DND-41 (cell line): Measurements from ENCODE around the gene SLC35F5.

ENCODE experiments used
- ATAC-seq: fragments of 200-7000 bp; cut with Tn5 transposase; 3 replicates; pipeline ENCODE4 v1.9.1; 2021; ENCODE audit warnings: low read depth; ENCODE audit not compliant: insufficient read depth
- DNase-seq: peaks from one replicate; pipeline ENCODE4 v3.0.0-alpha.2; 2020
- H2AFZ ChIP-seq: 2 replicates; pipeline ENCODE4 v1.6.0; 2012; ENCODE audit warnings: low read depth, low read length
- H3K27ac ChIP-seq: 2 replicates; pipeline ENCODE4 v1.5.1; 2012; ENCODE audit warnings: low read length, inconsistent platforms
- H3K27me3 ChIP-seq: fragments of 200-600 bp; sonication (generic); 2 replicates; pipeline ENCODE4 v1.6.0; 2012; ENCODE audit warnings: low read length, mild to moderate bottlenecking, inconsistent platforms; ENCODE audit not compliant: insufficient read depth, poor library complexity
- H3K36me3 ChIP-seq: 2 replicates; pipeline ENCODE4 v1.5.1; 2012; ENCODE audit warnings: low read length, inconsistent platforms; ENCODE audit not compliant: insufficient read depth
- H3K4me1 ChIP-seq: 2 replicates; pipeline ENCODE4 v1.5.1; 2012; ENCODE audit warnings: mild to moderate bottlenecking, low read length; ENCODE audit not compliant: insufficient read depth
- H3K4me2 ChIP-seq: 2 replicates; pipeline ENCODE4 v1.6.0; 2012; ENCODE audit warnings: mild to moderate bottlenecking, moderate library complexity, low read length, inconsistent platforms; ENCODE audit not compliant: insufficient read depth
- H3K4me3 ChIP-seq, 2 experiments: fragments of 200-600 bp in 1 of 2; shearing (Covaris generic) in 1 of 2; 2 replicates each; pipeline ENCODE4 v1.5.1; 2012 to 2016; ENCODE audit warnings: inconsistent platforms in 2 of 2, low read length in 2 of 2, mild to moderate bottlenecking in 2 of 2, low read depth in 1 of 2, moderate library complexity in 1 of 2
- H3K79me2 ChIP-seq: 2 replicates; pipeline ENCODE4 v1.6.0; 2012; ENCODE audit warnings: low read length, inconsistent platforms; ENCODE audit not compliant: insufficient read depth
- H3K9ac ChIP-seq: 2 replicates; pipeline ENCODE4 v1.6.0; 2012; ENCODE audit warnings: low read depth, mild to moderate bottlenecking, inconsistent platforms, low read length, moderate library complexity
- H3K9me3 ChIP-seq: 2 replicates; pipeline ENCODE4 v1.5.1; 2012; ENCODE audit warnings: low read length, moderate library complexity, mild to moderate bottlenecking, inconsistent platforms; ENCODE audit not compliant: insufficient read depth, severe bottlenecking
- H4K20me1 ChIP-seq: 2 replicates; pipeline ENCODE4 v1.6.0; 2012; ENCODE audit warnings: low read length; ENCODE audit not compliant: insufficient read depth
- EZH2 ChIP-seq: IDR thresholded peaks from 3 replicates; pipeline ENCODE4 v1.6.1; 2012; ENCODE audit warnings: borderline replicate concordance, low read depth, mild to moderate bottlenecking, moderate library complexity, low read length, inconsistent platforms; ENCODE audit not compliant: severe bottlenecking
- TF ChIP-seq, protein P1 (sequence below): IDR thresholded peaks from 2 replicates; pipeline ENCODE4 v1.5.1; 2012; ENCODE audit warnings: borderline replicate concordance, low read length, moderate library complexity, mild to moderate bottlenecking; ENCODE audit not compliant: poor library complexity, severe bottlenecking; ENCODE audit errors: extremely low read depth

The SLC35F5 gene

GRCh38 chr2:113724010-113724409, 32.4 kb downstream of the SLC35F5 start:
- Histone ChIP-seq H3K9ac (no peak overlapping the region), H4K20me1 (no peaks in the 10 kb centered on the region), H3K4me1 (no peaks in the 10 kb centered on the region), H3K9me3 (no peaks in the 10 kb centered on the region), H2AFZ (no peak overlapping the region), H3K27ac (no peak overlapping the region), H3K27me3 (no peaks in the 10 kb centered on the region), H3K4me2 (no peak overlapping the region), H3K36me3 (peaks cover 16% of the 10 kb centered on the region; the same call in 1 of the 2 replicates), H3K4me3 (no peak overlapping the region), H3K79me2 (no peaks in the 10 kb centered on the region)
- TF ChIP-seq, protein P1, sequence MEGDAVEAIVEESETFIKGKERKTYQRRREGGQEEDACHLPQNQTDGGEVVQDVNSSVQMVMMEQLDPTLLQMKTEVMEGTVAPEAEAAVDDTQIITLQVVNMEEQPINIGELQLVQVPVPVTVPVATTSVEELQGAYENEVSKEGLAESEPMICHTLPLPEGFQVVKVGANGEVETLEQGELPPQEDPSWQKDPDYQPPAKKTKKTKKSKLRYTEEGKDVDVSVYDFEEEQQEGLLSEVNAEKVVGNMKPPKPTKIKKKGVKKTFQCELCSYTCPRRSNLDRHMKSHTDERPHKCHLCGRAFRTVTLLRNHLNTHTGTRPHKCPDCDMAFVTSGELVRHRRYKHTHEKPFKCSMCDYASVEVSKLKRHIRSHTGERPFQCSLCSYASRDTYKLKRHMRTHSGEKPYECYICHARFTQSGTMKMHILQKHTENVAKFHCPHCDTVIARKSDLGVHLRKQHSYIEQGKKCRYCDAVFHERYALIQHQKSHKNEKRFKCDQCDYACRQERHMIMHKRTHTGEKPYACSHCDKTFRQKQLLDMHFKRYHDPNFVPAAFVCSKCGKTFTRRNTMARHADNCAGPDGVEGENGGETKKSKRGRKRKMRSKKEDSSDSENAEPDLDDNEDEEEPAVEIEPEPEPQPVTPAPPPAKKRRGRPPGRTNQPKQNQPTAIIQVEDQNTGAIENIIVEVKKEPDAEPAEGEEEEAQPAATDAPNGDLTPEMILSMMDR: no peak
- TF ChIP-seq EZH2: no peak
- DNase-seq: no peak
- ATAC-seq: no peak

DNA sequence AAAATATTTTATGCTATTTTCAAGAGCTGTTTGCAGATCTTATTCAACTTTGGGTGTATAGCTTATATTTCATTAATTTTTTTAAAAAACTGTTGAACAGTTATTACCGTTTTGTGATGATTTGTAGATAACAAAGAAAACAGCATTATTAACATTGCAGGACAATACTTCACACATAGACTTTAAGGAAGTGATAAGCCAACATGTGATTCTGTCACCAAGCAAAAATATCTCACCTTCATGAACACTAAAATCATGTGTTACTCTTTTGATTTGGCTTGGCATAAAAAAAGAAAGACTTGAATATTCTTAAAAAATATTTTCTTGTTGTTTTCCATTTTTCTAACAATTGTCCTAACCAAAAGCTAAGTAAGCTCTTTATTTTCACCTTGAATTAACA, 33.0 kb downstream of the SLC35F5 start:
- H3K36me3 ChIP-seq: peaks cover 10% of the 10 kb centered on the region; the same call in 1 of the 2 replicates
- H3K4me1 ChIP-seq: no peaks in the 10 kb centered on the region
- H2AFZ ChIP-seq: no peak overlapping the region
- H3K27me3 ChIP-seq: no peaks in the 10 kb centered on the region
- TF ChIP-seq EZH2: no peak
- TF ChIP-seq, protein P1: no peak
- no peak overlapping the region for H3K9ac ChIP-seq
- H4K20me1 ChIP-seq: no peaks in the 10 kb centered on the region
- H3K9me3 ChIP-seq: no peaks in the 10 kb centered on the region
- DNase-seq (no peak), ATAC-seq (no peak)
- H3K27ac ChIP-seq: no peak overlapping the region
- no peak overlapping the region for H3K4me2 ChIP-seq
- H3K79me2 ChIP-seq: no peaks in the 10 kb centered on the region
- H3K4me3 ChIP-seq: no peak overlapping the region

GRCh38 chr2:113720167-113720566, 36.3 kb downstream of the SLC35F5 start:
- Histone ChIP-seq H4K20me1 (no peaks in the 10 kb centered on the region), H3K79me2 (no peaks in the 10 kb centered on the region), H3K9me3 (no peaks in the 10 kb centered on the region), H3K9ac (no peak overlapping the region), H3K27me3 (no peaks in the 10 kb centered on the region), H3K4me2 (no peak overlapping the region), H3K27ac (no peak overlapping the region), H2AFZ (no peak overlapping the region), H3K4me3 (no peak overlapping the region), H3K4me1 (no peaks in the 10 kb centered on the region), H3K36me3 (peaks cover 17% of the 10 kb centered on the region; the same call in 1 of the 2 replicates)
- TF ChIP-seq, protein P1: peak; percentile 51
- TF ChIP-seq EZH2: no peak
- ATAC-seq (0 out of 3 replicates have a peak, but pooled peaks have one; percentile 48), DNase-seq (no peak)

DNA sequence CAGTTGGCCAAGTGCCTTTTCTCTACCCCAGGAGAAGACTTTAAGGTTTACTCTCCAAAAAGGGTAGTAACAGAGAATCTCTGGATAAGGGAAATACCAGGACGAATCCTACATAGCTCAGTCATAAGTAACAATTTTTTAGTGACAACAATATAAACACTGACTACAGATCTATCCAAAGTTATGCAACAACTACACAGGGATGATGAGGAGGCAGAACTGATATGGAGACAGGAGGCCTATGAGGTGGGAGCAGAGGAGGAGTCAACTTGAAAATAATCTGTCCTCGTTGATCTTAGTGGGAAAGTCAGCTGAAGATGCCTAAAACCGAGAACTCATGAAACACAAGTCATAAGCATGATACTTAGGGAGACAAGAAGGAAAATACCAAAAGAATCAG, 40.2 kb downstream of the SLC35F5 start:
- no peak overlapping the region for H3K27ac ChIP-seq
- ATAC-seq: no peak
- TF ChIP-seq, protein P1: no peak
- TF ChIP-seq EZH2: no peak
- H3K4me1 ChIP-seq: no peaks in the 10 kb centered on the region
- H3K9ac ChIP-seq: no peak overlapping the region
- no peak overlapping the region for H3K4me3 ChIP-seq
- no peaks in the 10 kb centered on the region for H3K9me3 ChIP-seq
- no peak for DNase-seq
- no peaks in the 10 kb centered on the region for H3K27me3 ChIP-seq
- H4K20me1 ChIP-seq: no peaks in the 10 kb centered on the region
- peaks cover 24% of the 10 kb centered on the region for H3K36me3 ChIP-seq
- H2AFZ ChIP-seq: no peak overlapping the region
- no peaks in the 10 kb centered on the region for H3K79me2 ChIP-seq
- no peak overlapping the region for H3K4me2 ChIP-seq
